ENCODE measurements around the gene FAM3C.

Gene FAM3C

DNA sequence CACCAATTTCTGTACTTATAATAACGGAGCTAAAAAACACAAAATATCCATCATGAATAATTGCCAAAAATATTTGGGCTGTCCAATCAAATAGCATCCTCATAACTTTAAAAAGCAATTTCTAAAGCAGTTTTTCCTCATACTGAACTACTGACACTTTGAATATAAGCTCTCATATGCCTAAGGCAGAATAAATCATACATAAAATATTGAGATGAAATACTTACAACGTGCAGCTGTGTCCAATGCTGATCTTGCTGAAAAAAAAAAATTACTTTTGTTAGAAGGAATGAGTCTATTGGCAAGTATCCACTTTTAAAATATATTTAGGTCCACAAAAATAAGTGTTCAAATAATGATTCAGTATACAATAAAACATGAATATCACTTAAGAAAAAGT is 24.2 kb downstream of the FAM3C start:
- no peak for TF ChIP-seq CTCF (IDR thresholded peaks at IDR 0.05; ENCODE audit: unreplicated experiment in 3 of 3)
- Mint-ChIP-seq H3K4me3 (no peak overlapping the region), H3K9me3 (no peaks in the 10 kb centered on the region), H3K36me3 (ENCODE audit: low read depth) (peaks cover 47% of the 10 kb centered on the region), H3K27ac (peak overlapping the region; percentile 30 to 92 (median 59)), H3K27me3 (ENCODE audit: low read depth) (no peaks in the 10 kb centered on the region), H3K4me1 (peaks cover 39% of the 10 kb centered on the region)

DNA sequence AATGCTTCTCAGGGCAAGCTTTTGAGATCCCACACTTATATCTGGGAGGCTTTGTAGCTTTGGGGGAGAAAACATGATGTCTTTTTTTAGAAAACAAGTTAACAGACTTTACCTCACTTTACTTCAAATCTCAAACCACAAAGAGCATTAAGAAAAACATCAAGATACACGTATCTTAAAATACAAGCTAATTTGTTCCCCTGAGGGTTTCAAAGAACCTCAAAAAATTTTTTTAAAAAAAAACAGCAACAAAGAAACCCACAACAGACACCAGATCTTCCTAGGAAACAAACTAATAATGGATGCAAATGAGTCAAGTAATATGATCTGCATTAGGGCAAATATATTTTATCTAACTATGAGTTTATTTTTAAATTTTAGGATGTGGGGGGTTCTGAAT is 24.7 kb downstream of the FAM3C start:
- Mint-ChIP-seq H3K27me3 (ENCODE audit: low read depth) (no peaks in the 10 kb centered on the region), H3K4me1 (peaks cover 39% of the 10 kb centered on the region), H3K4me3 (no peak overlapping the region), H3K27ac (peak overlapping the region; percentile 30 to 92 (median 59)), H3K9me3 (no peaks in the 10 kb centered on the region), H3K36me3 (ENCODE audit: low read depth) (peaks cover 48% of the 10 kb centered on the region)
- TF ChIP-seq CTCF (IDR thresholded peaks at IDR 0.05; ENCODE audit: unreplicated experiment in 3 of 3): no peak

GRCh38 chr7:121369462-121369861 is 26.6 kb downstream of the FAM3C start:
- Mint-ChIP-seq H3K27me3 (ENCODE audit: low read depth) (no peaks in the 10 kb centered on the region), H3K27ac (peak overlapping the region; percentile 26 to 80 (median 62)), H3K9me3 (no peaks in the 10 kb centered on the region), H3K36me3 (ENCODE audit: low read depth) (peaks cover 35% of the 10 kb centered on the region), H3K4me1 (peaks cover 39% of the 10 kb centered on the region), H3K4me3 (peak overlapping the region in 2 of 3 experiments; percentile 10 to 35)
- no peak for TF ChIP-seq CTCF (IDR thresholded peaks at IDR 0.05; ENCODE audit: unreplicated experiment in 3 of 3)

DNA sequence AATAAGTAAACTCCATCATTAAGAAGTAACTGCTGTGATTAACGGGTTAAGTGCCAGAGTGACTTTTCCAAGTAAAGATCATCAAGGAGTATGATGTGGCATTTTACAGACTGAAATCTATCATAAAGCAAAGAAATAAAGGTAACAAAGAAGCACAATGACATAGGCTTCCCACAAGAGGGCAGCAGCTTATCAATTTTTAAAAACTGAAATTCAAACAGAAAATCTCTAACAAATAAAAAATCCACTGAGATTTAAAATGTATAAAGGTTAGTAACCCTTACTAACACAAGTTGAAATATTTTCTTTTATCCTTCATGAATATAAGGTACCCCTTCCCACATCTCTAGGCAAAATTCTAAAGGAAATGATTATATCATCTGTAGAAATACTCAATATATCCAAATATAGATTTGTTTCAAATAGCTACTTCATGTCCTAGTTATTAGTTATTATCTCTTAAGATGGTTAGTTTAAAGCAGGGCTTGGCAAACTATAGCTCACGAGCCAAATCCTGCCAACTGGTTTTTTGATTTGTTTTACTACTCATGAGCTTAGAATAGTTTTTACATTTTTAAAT is 29.2 kb downstream of the FAM3C start:
- H3K9me3 Mint-ChIP-seq: no peaks in the 10 kb centered on the region
- H3K27ac Mint-ChIP-seq: no peak overlapping the region

DNA sequence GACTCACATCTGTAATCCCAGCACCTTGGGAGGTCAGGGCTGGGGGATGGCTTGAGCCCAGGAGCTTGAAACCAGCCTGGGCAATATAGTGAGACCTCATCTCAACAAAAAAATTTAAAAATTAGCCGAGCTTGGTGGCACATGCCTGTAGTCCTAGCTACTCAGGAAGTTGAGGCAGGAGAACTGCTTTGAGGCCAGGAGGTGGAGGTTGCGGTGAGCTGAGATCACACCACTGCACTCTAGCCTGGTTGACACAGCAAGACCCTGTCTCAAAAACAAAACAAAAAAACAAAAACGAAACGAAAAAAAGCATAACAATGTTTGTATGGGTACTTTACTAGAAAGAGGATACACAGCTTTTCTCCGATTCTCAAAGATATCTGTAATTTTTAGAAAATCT is 35.5 kb downstream of the FAM3C start:
- H3K36me3 Mint-ChIP-seq (ENCODE audit: low read depth): peaks cover 53% of the 10 kb centered on the region
- H3K9me3 Mint-ChIP-seq: no peaks in the 10 kb centered on the region
- no peaks in the 10 kb centered on the region for H3K27me3 Mint-ChIP-seq (ENCODE audit: low read depth)
- H3K4me1 Mint-ChIP-seq: no peaks in the 10 kb centered on the region
- H3K4me3 Mint-ChIP-seq: no peak overlapping the region
- no peak overlapping the region for H3K27ac Mint-ChIP-seq
- TF ChIP-seq CTCF (IDR thresholded peaks at IDR 0.05; ENCODE audit: unreplicated experiment in 3 of 3): no peak

More for the DNA sequence above, 29.2 kb downstream of the FAM3C start:
- peak; percentile 73 to 87 (median 75) for TF ChIP-seq CTCF (IDR thresholded peaks at IDR 0.05; ENCODE audit: unreplicated experiment in 3 of 3)
- Mint-ChIP-seq H3K4me1 (peaks cover 26% of the 10 kb centered on the region), H3K27me3 (ENCODE audit: low read depth) (no peaks in the 10 kb centered on the region), H3K36me3 (ENCODE audit: low read depth) (peaks cover 48% of the 10 kb centered on the region), H3K4me3 (no peak overlapping the region)

DNA sequence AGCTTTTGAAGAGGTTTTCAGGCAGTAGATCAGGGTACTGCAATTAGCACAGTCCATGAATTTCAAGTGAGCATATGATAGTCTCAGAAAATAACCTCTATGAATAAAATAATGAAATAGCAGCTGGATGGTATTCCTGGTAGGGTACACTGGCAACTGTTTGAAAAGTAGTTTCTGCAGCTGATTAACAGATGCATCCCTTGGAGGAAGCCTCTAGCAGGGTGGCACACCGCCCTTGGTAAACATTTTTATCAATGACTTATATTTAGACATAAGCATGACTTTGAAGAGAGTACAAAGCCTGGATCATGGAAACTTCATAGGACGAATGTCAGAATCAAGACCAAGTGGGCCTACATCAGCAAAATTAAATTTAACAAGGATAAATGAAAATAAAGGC is 40.5 kb downstream of the FAM3C start:
- Mint-ChIP-seq H3K4me1 (peaks cover 4% of the 10 kb centered on the region), H3K27me3 (ENCODE audit: low read depth) (no peaks in the 10 kb centered on the region), H3K36me3 (ENCODE audit: low read depth) (peaks cover 59% of the 10 kb centered on the region), H3K4me3 (no peak overlapping the region), H3K9me3 (no peaks in the 10 kb centered on the region), H3K27ac (no peak overlapping the region)
- no peak for TF ChIP-seq CTCF (IDR thresholded peaks at IDR 0.05; ENCODE audit: unreplicated experiment in 3 of 3)
